CD8-positive, alpha-beta memory T cell (primary cell): ENCODE measurements around the gene C4orf50. TPM values are rescaled to one million over a fixed set of nuclear protein-coding genes. Genes with fewer than 3 reads are reported as not detected.
A peak's percentile ranks its signal among the peaks of the same experiment; 100 is the strongest.

Experiments
- CTCF ChIA-PET: fragments of 350-600 bp; sonication (Branson Sonifier 250); formaldehyde crosslinking; loops from one replicate; lab custom pipeline; 2021; ENCODE audit warnings: antibody characterized with exemption; lab: Charles Lee
- POLR2A ChIA-PET: fragments of 350-600 bp; sonication (Branson Sonifier 250); formaldehyde crosslinking; loops from one replicate; lab custom pipeline; 2021; ENCODE audit warnings: antibody characterized with exemption; lab: Charles Lee
- DNase-seq, 5 donors: peaks; one replicate each; pipeline versions ENCODE4 v3.0.0 to v3.0.0-alpha.2; 2020 to 2022; ENCODE audit warnings: mixed read lengths in 1 of 5
- H3K27ac ChIP-seq: one replicate; pipeline ENCODE4 v1.7.0; 2013; ENCODE audit warnings: low read depth, mild to moderate bottlenecking, low read length, moderate library complexity
- H3K27me3 ChIP-seq: 2 replicates; pipeline ENCODE4 v1.7.0; 2013; ENCODE audit warnings: low read length, mild to moderate bottlenecking; ENCODE audit not compliant: insufficient read depth, poor library complexity, severe bottlenecking
- H3K36me3 ChIP-seq: 2 replicates; pipeline ENCODE4 v1.7.0; 2013; ENCODE audit warnings: mild to moderate bottlenecking, low read length, moderate library complexity; ENCODE audit not compliant: insufficient read depth
- H3K4me1 ChIP-seq: 2 replicates; pipeline ENCODE4 v1.7.0; 2013; ENCODE audit warnings: mild to moderate bottlenecking, low read length, moderate library complexity; ENCODE audit not compliant: insufficient read depth
- H3K4me3 ChIP-seq: 2 replicates; pipeline ENCODE4 v1.7.0; 2013; ENCODE audit warnings: mild to moderate bottlenecking, low read length
- H3K9me3 ChIP-seq: 2 replicates; pipeline ENCODE4 v1.7.0; 2013; ENCODE audit warnings: mild to moderate bottlenecking, low read length
- H3K27ac Mint-ChIP-seq, 8 donors: one replicate each; pipeline ENCODE4 v1.8.0; 2020 to 2021; ENCODE audit warnings: mixed read lengths in 8 of 8, mild to moderate bottlenecking in 6 of 8, inconsistent platforms in 3 of 8, moderate library complexity in 3 of 8
- H3K27me3 Mint-ChIP-seq, 2 donors: one replicate each; pipeline ENCODE4 v1.8.0; 2020 to 2021; ENCODE audit warnings: mixed read lengths in 2 of 2, mild to moderate bottlenecking in 1 of 2, moderate library complexity in 1 of 2
- H3K36me3 Mint-ChIP-seq, 3 donors: one replicate each; pipeline ENCODE4 v1.8.0; 2020 to 2021; ENCODE audit warnings: mixed read lengths in 3 of 3, inconsistent platforms in 1 of 3, mild to moderate bottlenecking in 1 of 3
- H3K4me1 Mint-ChIP-seq, 3 donors: one replicate each; pipeline ENCODE4 v1.8.0; 2020 to 2021; ENCODE audit warnings: mixed read lengths in 3 of 3, inconsistent platforms in 1 of 3, mild to moderate bottlenecking in 1 of 3
- H3K4me3 Mint-ChIP-seq, 7 donors: one replicate each; pipeline ENCODE4 v1.8.0; 2020 to 2021; ENCODE audit warnings: mixed read lengths in 7 of 7, mild to moderate bottlenecking in 6 of 7, moderate library complexity in 4 of 7, inconsistent platforms in 2 of 7
- H3K9me3 Mint-ChIP-seq, 5 donors: one replicate each; pipeline ENCODE4 v1.8.0; 2020 to 2022; ENCODE audit warnings: mixed read lengths in 5 of 5, mild to moderate bottlenecking in 3 of 5, moderate library complexity in 2 of 5, inconsistent platforms in 1 of 5
- polyA plus RNA-seq: library from polyadenylated mRNA; unstranded; fragments of 300-500 nt; fragmentation: Illumina TruSeq; gene quantifications from one replicate; pipeline ENCODE4 v1.2.3, GENCODE V29; 2021
- total RNA-seq, 2 experiments: library from RNA; stranded (reverse); gene quantifications; one replicate each; pipeline ENCODE4 v1.2.3, GENCODE V29; 2021

C4orf50 gene
- total and polyA plus RNA-seq, 3 experiments from 2014 or later = 0.08 to 0.37 (median 0.24) TPM

DNA sequence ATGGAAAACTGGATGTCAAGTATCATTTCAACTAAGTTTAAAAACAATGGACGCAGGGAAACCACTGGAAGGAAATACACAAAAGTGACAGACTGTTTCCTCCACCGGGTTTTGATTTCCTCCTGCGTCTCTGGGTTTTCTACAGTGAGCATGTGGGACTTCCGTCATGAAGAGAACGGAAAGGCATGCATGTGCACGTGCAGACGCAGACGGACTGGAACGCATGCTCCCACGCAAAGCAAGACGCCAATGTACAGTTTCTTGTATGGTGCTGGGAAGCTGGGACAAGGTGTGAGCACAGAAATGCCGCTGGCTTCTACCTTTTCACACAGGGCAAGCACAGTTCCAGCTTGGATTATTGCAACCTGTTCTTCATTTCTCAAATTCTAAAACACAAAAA lies 30.3 kb upstream of the C4orf50 start:
- no peak for DNase-seq
- Mint-ChIP-seq H3K27ac (peak overlapping the region in 2 of 8 donors; percentile 19 to 52), H3K27me3 (peaks cover 3 to 4% of the 10 kb centered on the region in 2 donors), H3K9me3 (no peaks in the 10 kb centered on the region), H3K36me3 (peaks cover 4 to 10% (median 9%) of the 10 kb centered on the region in 3 donors), H3K4me3 (no peak overlapping the region), H3K4me1 (peaks cover 0 to 22% (median 6%) of the 10 kb centered on the region in 3 donors)
- H3K36me3 ChIP-seq = no peaks in the 10 kb centered on the region
- ChIA-PET CTCF (no interaction called here), POLR2A (no interaction called here)
- no peaks in the 10 kb centered on the region for H3K4me1 ChIP-seq
- H3K9me3 ChIP-seq = no peaks in the 10 kb centered on the region
- H3K27ac ChIP-seq = no peak overlapping the region
- no peak overlapping the region for H3K4me3 ChIP-seq
- H3K27me3 ChIP-seq = no peaks in the 10 kb centered on the region

- CTCF ChIA-PET = no interaction called here
- Histone ChIP-seq H3K36me3 (no peaks in the 10 kb centered on the region), H3K4me3 (no peak overlapping the region), H3K27ac (no peak overlapping the region), H3K9me3 (no peaks in the 10 kb centered on the region), H3K27me3 (no peaks in the 10 kb centered on the region), H3K4me1 (no peaks in the 10 kb centered on the region)
- H3K27ac Mint-ChIP-seq = no peak overlapping the region
- DNase-seq = no peak
- H3K4me3 Mint-ChIP-seq = no peak overlapping the region
- peaks cover 0 to 22% (median 6%) of the 10 kb centered on the region in 3 donors for H3K4me1 Mint-ChIP-seq
- H3K9me3 Mint-ChIP-seq = no peaks in the 10 kb centered on the region
- H3K27me3 Mint-ChIP-seq = peaks cover 3 to 4% of the 10 kb centered on the region in 2 donors
- H3K36me3 Mint-ChIP-seq = peaks cover 0 to 4% (median 3%) of the 10 kb centered on the region in 3 donors
- POLR2A ChIA-PET = no interaction called here
Observed at GRCh38 chr4:6047130-6047673, 29.0 kb upstream of the C4orf50 start.

- no peaks in the 10 kb centered on the region for H3K36me3 ChIP-seq
- H3K4me1 Mint-ChIP-seq = peaks cover 0 to 22% (median 6%) of the 10 kb centered on the region in 3 donors
- no peaks in the 10 kb centered on the region for H3K9me3 ChIP-seq
- H3K9me3 Mint-ChIP-seq = no peaks in the 10 kb centered on the region
- H3K27ac Mint-ChIP-seq = no peak overlapping the region
- CTCF ChIA-PET = no interaction called here
- peaks cover 0 to 3% (median 3%) of the 10 kb centered on the region in 3 donors for H3K36me3 Mint-ChIP-seq
- H3K27me3 Mint-ChIP-seq = peaks cover 3 to 4% of the 10 kb centered on the region in 2 donors
- H3K4me3 Mint-ChIP-seq = no peak overlapping the region
- no peak overlapping the region for H3K4me3 ChIP-seq
- DNase-seq = no peak
- no peaks in the 10 kb centered on the region for H3K27me3 ChIP-seq
- no peak overlapping the region for H3K27ac ChIP-seq
- no peaks in the 10 kb centered on the region for H3K4me1 ChIP-seq
- POLR2A ChIA-PET = no interaction called here
Observed at GRCh38 chr4:6046526-6047129, 28.4 kb upstream of the C4orf50 start.

DNA sequence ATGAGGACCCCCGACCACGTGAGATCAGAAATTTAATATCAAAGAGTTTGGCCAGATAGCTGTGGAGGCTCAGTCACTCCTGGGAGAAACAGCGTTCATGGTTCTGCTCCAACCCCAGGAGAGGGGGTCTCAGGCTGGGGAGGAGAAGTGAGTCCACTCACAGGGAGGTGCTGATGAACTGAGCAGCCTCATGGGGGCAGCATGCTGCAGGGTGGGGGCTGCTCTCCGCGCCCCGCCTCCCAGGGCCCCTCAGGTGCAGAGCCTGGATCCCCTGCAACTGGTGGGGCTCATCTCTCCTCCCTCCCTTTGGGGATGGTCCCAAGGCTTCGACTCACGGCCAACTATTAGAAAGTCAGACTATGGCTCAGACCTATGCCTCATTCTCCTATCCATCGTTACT lies 26.6 kb upstream of the C4orf50 start:
- no peak for DNase-seq
- Mint-ChIP-seq H3K27ac (no peak overlapping the region), H3K9me3 (no peaks in the 10 kb centered on the region), H3K36me3 (peaks cover 0 to 2% (median 0%) of the 10 kb centered on the region in 3 donors), H3K4me3 (no peak overlapping the region), H3K4me1 (peaks cover 0 to 22% (median 6%) of the 10 kb centered on the region in 3 donors), H3K27me3 (peaks cover 3 to 4% of the 10 kb centered on the region in 2 donors)
- Histone ChIP-seq H3K27ac (no peak overlapping the region), H3K36me3 (no peaks in the 10 kb centered on the region), H3K27me3 (no peaks in the 10 kb centered on the region), H3K9me3 (no peaks in the 10 kb centered on the region), H3K4me3 (no peak overlapping the region), H3K4me1 (no peaks in the 10 kb centered on the region)
- POLR2A ChIA-PET = no interaction called here
- CTCF ChIA-PET = no interaction called here

GRCh38 chr4:6044276-6044675 lies 26.0 kb upstream of the C4orf50 start:
- H3K4me3 ChIP-seq = no peak overlapping the region

GRCh38 chr4:6043843-6044242 lies 25.6 kb upstream of the C4orf50 start:
- peaks cover 0 to 22% (median 6%) of the 10 kb centered on the region in 3 donors for H3K4me1 Mint-ChIP-seq
- H3K9me3 Mint-ChIP-seq = no peaks in the 10 kb centered on the region
- H3K36me3 ChIP-seq = no peaks in the 10 kb centered on the region
- peaks cover 2 to 3% of the 10 kb centered on the region in 2 donors for H3K27me3 Mint-ChIP-seq
- no peak overlapping the region for H3K4me3 ChIP-seq
- DNase-seq = no peak
- no peaks in the 10 kb centered on the region for H3K27me3 ChIP-seq
- ChIA-PET CTCF (no interaction called here), POLR2A (no interaction called here)
- no peak overlapping the region for H3K27ac ChIP-seq
- H3K27ac Mint-ChIP-seq = no peak overlapping the region
- no peak overlapping the region for H3K4me3 Mint-ChIP-seq
- H3K36me3 Mint-ChIP-seq = no peaks in the 10 kb centered on the region
- no peaks in the 10 kb centered on the region for H3K9me3 ChIP-seq
- H3K4me1 ChIP-seq = no peaks in the 10 kb centered on the region

More at GRCh38 chr4:6044276-6044675, 26.0 kb upstream of the C4orf50 start:
- Histone ChIP-seq H3K4me1 (no peaks in the 10 kb centered on the region), H3K36me3 (no peaks in the 10 kb centered on the region), H3K9me3 (no peaks in the 10 kb centered on the region), H3K27ac (no peak overlapping the region), H3K27me3 (no peaks in the 10 kb centered on the region)
- no peak overlapping the region for H3K27ac Mint-ChIP-seq
- POLR2A ChIA-PET = no interaction called here
- peaks cover 2 to 3% of the 10 kb centered on the region in 2 donors for H3K27me3 Mint-ChIP-seq
- no peaks in the 10 kb centered on the region for H3K9me3 Mint-ChIP-seq
- H3K36me3 Mint-ChIP-seq = no peaks in the 10 kb centered on the region
- no peak for DNase-seq
- H3K4me1 Mint-ChIP-seq = peaks cover 0 to 22% (median 6%) of the 10 kb centered on the region in 3 donors
- no peak overlapping the region for H3K4me3 Mint-ChIP-seq
- CTCF ChIA-PET = no interaction called here

GRCh38 chr4:6043188-6043587 lies 25.0 kb upstream of the C4orf50 start:
- Histone ChIP-seq H3K4me1 (no peaks in the 10 kb centered on the region), H3K36me3 (no peaks in the 10 kb centered on the region), H3K27ac (no peak overlapping the region), H3K27me3 (no peaks in the 10 kb centered on the region), H3K4me3 (no peak overlapping the region), H3K9me3 (no peaks in the 10 kb centered on the region)
- H3K27me3 Mint-ChIP-seq = peaks cover 2 to 3% of the 10 kb centered on the region in 2 donors
- CTCF ChIA-PET = no interaction called here
- H3K4me3 Mint-ChIP-seq = no peak overlapping the region
- no peaks in the 10 kb centered on the region for H3K36me3 Mint-ChIP-seq
- DNase-seq = no peak
- peaks cover 0 to 19% (median under 1%) of the 10 kb centered on the region in 3 donors for H3K4me1 Mint-ChIP-seq
- POLR2A ChIA-PET = no interaction called here
- H3K9me3 Mint-ChIP-seq = no peaks in the 10 kb centered on the region
- no peak overlapping the region for H3K27ac Mint-ChIP-seq

DNA sequence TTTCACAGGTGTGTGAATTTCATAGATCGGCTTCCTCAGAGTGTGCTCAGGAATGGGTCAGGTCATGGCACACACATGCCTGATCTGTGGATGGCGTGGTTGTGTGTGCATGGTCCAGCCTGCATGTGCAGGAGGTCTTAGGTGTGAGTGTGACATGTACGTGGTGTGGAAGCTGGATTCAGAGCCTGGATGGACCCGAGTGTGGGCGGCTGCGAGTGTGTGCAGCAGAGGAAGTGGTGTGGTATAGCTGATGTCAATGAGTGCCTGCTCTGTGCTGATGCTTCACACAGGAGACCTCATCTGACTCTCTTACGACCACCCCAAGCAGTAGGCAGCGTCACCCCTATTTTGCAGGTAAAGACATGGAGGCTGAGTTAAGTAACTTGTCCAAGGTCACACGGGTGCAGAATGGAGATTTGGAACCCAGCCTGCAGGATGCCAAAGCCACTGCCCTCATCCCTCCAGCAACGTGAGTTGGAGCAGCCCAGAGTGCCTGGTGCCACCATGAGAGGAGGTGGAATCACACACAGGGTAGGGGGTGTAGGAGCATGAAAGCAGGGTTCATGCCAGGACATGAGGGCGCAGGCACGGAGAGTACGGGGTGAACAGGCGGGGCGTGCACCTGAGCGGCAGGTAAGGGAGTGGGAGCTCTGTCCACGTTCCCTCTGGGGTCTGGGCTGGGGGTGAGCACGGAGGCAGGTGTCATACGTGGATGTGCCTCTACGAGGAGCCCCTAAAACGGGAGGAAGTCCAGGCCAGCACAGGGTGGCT lies 24.2 kb upstream of the C4orf50 start:
- no peak for DNase-seq
- Mint-ChIP-seq H3K4me3 (no peak overlapping the region), H3K27ac (peak overlapping the region in 1 of 8 donors; percentile 88), H3K36me3 (no peaks in the 10 kb centered on the region), H3K27me3 (peaks cover 2 to 3% of the 10 kb centered on the region in 2 donors), H3K4me1 (peaks cover 0 to 13% (median 0%) of the 10 kb centered on the region in 3 donors), H3K9me3 (no peaks in the 10 kb centered on the region)
- no peaks in the 10 kb centered on the region for H3K9me3 ChIP-seq
- POLR2A ChIA-PET = no interaction called here
- no peak overlapping the region for H3K4me3 ChIP-seq
- CTCF ChIA-PET = no interaction called here
- H3K36me3 ChIP-seq = no peaks in the 10 kb centered on the region
- H3K27ac ChIP-seq = no peak overlapping the region
- H3K27me3 ChIP-seq = no peaks in the 10 kb centered on the region
- H3K4me1 ChIP-seq = no peaks in the 10 kb centered on the region
